GM23248 (cell line): ENCODE results near the gene UIMC1. TPM values are rescaled to one million over a fixed set of nuclear protein-coding genes. Genes with fewer than 3 reads are reported as not detected.

ENCODE experiments used
- DNase-seq: peaks from one replicate; pipeline ENCODE4 v3.0.0-alpha.2; 2015
- H2AFZ ChIP-seq: fragments of 200-600 bp; sonication (generic); 2 replicates; pipeline ENCODE4 v1.6.1; 2016; ENCODE audit warnings: antibody characterized with exemption
- H3F3A ChIP-seq: fragments of 200-600 bp; sonication (generic); 2 replicates; pipeline ENCODE4 v1.6.1; 2016; ENCODE audit warnings: mild to moderate bottlenecking, antibody characterized with exemption, mixed run types; ENCODE audit not compliant: insufficient read depth
- H3K27ac ChIP-seq: fragments of 200-600 bp; sonication (generic); 2 replicates; pipeline ENCODE4 v1.5.1; 2016; ENCODE audit warnings: mild to moderate bottlenecking
- H3K27me3 ChIP-seq: fragments of 200-600 bp; sonication (generic); replicated peaks from 2 replicates; pipeline ENCODE4 v1.6.1; 2016; ENCODE audit warnings: mild to moderate bottlenecking; ENCODE audit not compliant: insufficient read depth
- H3K36me3 ChIP-seq: fragments of 200-600 bp; sonication (generic); 2 replicates; pipeline ENCODE4 v1.6.1; 2016; ENCODE audit warnings: low read depth, mild to moderate bottlenecking
- H3K4me1 ChIP-seq: fragments of 200-600 bp; sonication (generic); 2 replicates; pipeline ENCODE4 v1.6.1; 2016; ENCODE audit warnings: mild to moderate bottlenecking; ENCODE audit not compliant: insufficient read depth
- H3K4me2 ChIP-seq: fragments of 200-600 bp; sonication (generic); one replicate; pipeline ENCODE4 v1.6.1; 2016; ENCODE audit warnings: mild to moderate bottlenecking; ENCODE audit not compliant: unreplicated experiment
- H3K4me3 ChIP-seq: fragments of 200-600 bp; sonication (generic); 2 replicates; pipeline ENCODE4 v1.5.1; 2016; ENCODE audit warnings: mild to moderate bottlenecking
- H3K79me2 ChIP-seq: fragments of 200-600 bp; sonication (generic); 2 replicates; pipeline ENCODE4 v1.6.1; 2016; ENCODE audit warnings: mild to moderate bottlenecking; ENCODE audit not compliant: insufficient read depth
- H3K9ac ChIP-seq: fragments of 200-600 bp; sonication (generic); 2 replicates; pipeline ENCODE4 v1.6.1; 2016; ENCODE audit warnings: mild to moderate bottlenecking
- H3K9me2 ChIP-seq: fragments of 200-600 bp; sonication (generic); 2 replicates; pipeline ENCODE4 v1.6.1; 2016; ENCODE audit warnings: mixed run types, mild to moderate bottlenecking, moderate library complexity; ENCODE audit not compliant: insufficient read depth
- H3K9me3 ChIP-seq: fragments of 200-600 bp; sonication (generic); one replicate; pipeline ENCODE4 v1.6.1; 2017; ENCODE audit warnings: low read depth
- H4K20me1 ChIP-seq: fragments of 200-600 bp; sonication (generic); 2 replicates; pipeline ENCODE4 v1.6.0; 2016; ENCODE audit not compliant: insufficient read depth
- EZH2 ChIP-seq: fragments of 200-600 bp; sonication (generic); IDR thresholded peaks from 2 replicates; pipeline ENCODE4 v1.6.1; 2018; ENCODE audit warnings: antibody characterized with exemption, mild to moderate bottlenecking; ENCODE audit not compliant: insufficient read depth, poor library complexity, severe bottlenecking
- EZH2phosphoT487 ChIP-seq: fragments of 200-600 bp; sonication (generic); IDR thresholded peaks from 2 replicates; pipeline ENCODE4 v1.6.1; 2018; ENCODE audit warnings: antibody characterized with exemption, moderate library complexity, mild to moderate bottlenecking, low read depth; ENCODE audit not compliant: insufficient read depth
- WGBS, 2 experiments: methylation state at CpG; one replicate each; pipeline ENCODE4 v1.1.6; 2015 to 2017; ENCODE audit warnings: low lambda C conversion rate in 2 of 2, low coverage in 1 of 2; ENCODE audit errors: missing lambda C conversion rate in 2 of 2; 5-methylcytosine and 5-hydroxymethylcytosine counted together
- in situ Hi-C: fragments of 300-500 bp; cut with MboI; formaldehyde crosslinking; loops from 2 replicates; pipeline ENCODE4 v1.15.0; 2020
- polyA plus RNA-seq: library from polyadenylated mRNA; unstranded; fragments of >200 nt; fragmentation: Nextera tagmentation; extraction: Ambion mirVana; gene quantifications from 2 replicates; pipeline ENCODE4 v1.2.1, GENCODE V29; 2016
- total RNA-seq: library from RNA; depleted of rRNA; stranded (reverse); fragments of >200 nt; shearing (Covaris generic); gene quantifications from 2 replicates; pipeline ENCODE4 v1.2.3, GENCODE V29; 2014

Gene UIMC1
- total and polyA plus RNA-seq, 2 experiments from 2014 or later = 18.4 to 27.6 TPM

DNA sequence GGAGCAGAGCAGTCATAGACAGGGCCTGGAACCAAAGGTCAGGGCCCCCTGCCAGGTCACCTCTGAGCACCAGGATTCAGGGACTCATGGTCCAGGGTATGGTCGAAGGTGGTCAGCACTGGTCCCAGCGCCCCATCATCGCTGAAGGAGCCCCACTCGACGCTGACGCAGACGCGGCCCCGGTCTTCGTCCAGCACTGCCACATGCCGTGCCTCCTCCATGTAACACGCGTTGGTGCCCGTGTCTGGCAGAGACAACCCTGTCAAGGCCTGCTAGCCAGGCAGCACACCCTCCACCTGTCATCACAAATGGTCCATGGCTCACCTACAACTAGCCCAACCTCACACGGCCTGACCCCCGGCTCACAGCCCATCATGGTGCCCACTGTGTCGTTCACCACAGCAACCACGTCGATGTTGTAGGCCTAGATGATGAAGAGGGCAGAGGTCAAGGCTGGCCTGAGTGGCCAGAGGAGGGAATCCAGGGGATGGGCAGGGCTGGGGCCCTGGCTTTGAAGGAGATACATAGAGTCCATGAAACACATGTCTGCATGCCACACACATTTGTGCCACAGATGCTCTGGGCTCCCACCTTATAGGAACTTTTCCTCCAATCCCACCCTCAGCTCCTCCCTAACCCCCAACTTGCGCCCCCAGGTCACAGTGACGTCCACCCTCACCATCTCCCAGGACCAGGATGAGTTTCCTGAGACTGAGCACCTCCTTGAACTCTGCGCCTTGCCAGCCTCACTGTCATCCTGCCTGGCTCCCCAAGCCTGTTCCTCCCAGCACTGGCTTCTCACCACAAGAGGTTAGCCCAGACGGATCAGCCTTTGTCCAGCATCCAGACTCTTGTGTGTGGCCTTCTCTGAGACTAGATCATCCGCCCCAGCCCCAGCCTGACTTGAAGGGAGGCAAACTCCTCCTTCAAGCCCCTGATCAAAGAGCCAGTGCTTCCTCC lies 117.0 kb downstream of the UIMC1 start:
- no peak for DNase-seq
- H3K36me3 ChIP-seq = no peaks in the 10 kb centered on the region
- H3K9me3 ChIP-seq = no peaks in the 10 kb centered on the region
- no peak overlapping the region for H3K27ac ChIP-seq
- no peaks in the 10 kb centered on the region for H3K4me1 ChIP-seq
- 65 to 70% methylated on average over 23 to 24 of the region's 24 CpGs for WGBS, 2 experiments
- H3K79me2 ChIP-seq = no peaks in the 10 kb centered on the region
- H3K4me2 ChIP-seq = no peak overlapping the region
- no peaks in the 10 kb centered on the region for H3K9me2 ChIP-seq
- in situ Hi-C loops = no loop called here
- no peak overlapping the region for H3K9ac ChIP-seq
- H2AFZ ChIP-seq = no peak overlapping the region
- H3K4me3 ChIP-seq = no peak overlapping the region
- peaks cover 26% of the 10 kb centered on the region for H3K27me3 ChIP-seq
- H4K20me1 ChIP-seq = no peaks in the 10 kb centered on the region
- no peak for TF ChIP-seq EZH2phosphoT487
- TF ChIP-seq EZH2 = no peak
- H3F3A ChIP-seq = no peaks in the 10 kb centered on the region

DNA sequence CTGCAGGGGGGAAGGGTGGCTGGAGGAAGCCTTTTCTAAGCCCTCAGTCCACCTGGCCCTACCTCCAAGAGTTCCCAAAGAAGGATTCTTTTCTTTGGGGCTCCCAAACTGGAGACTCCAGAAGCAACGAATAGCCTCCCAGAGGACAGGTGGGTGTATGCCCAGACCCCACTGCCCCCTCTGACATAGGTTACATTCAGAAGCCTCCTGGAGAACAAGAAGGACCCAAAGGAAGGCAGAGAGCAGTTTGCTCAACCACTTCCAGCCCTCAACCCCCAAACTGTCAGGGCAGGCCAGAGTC lies 117.8 kb downstream of the UIMC1 start:
- no peak overlapping the region for H3K4me3 ChIP-seq
- no peak overlapping the region for H3K4me2 ChIP-seq
- 20 to 33% methylated on average over 1 of the region's 1 CpG for WGBS, 2 experiments
- no peak overlapping the region for H3K27ac ChIP-seq
- no peak overlapping the region for H2AFZ ChIP-seq
- no peaks in the 10 kb centered on the region for H3F3A ChIP-seq
- H3K9ac ChIP-seq = no peak overlapping the region
- no peaks in the 10 kb centered on the region for H3K4me1 ChIP-seq
- no peaks in the 10 kb centered on the region for H3K79me2 ChIP-seq
- TF ChIP-seq EZH2 = no peak
- TF ChIP-seq EZH2phosphoT487 = no peak
- H3K36me3 ChIP-seq = no peaks in the 10 kb centered on the region
- peaks cover 27% of the 10 kb centered on the region for H3K27me3 ChIP-seq
- no peaks in the 10 kb centered on the region for H3K9me3 ChIP-seq
- DNase-seq = no peak
- H4K20me1 ChIP-seq = no peaks in the 10 kb centered on the region
- no peaks in the 10 kb centered on the region for H3K9me2 ChIP-seq
- in situ Hi-C loops = no loop called here

DNA sequence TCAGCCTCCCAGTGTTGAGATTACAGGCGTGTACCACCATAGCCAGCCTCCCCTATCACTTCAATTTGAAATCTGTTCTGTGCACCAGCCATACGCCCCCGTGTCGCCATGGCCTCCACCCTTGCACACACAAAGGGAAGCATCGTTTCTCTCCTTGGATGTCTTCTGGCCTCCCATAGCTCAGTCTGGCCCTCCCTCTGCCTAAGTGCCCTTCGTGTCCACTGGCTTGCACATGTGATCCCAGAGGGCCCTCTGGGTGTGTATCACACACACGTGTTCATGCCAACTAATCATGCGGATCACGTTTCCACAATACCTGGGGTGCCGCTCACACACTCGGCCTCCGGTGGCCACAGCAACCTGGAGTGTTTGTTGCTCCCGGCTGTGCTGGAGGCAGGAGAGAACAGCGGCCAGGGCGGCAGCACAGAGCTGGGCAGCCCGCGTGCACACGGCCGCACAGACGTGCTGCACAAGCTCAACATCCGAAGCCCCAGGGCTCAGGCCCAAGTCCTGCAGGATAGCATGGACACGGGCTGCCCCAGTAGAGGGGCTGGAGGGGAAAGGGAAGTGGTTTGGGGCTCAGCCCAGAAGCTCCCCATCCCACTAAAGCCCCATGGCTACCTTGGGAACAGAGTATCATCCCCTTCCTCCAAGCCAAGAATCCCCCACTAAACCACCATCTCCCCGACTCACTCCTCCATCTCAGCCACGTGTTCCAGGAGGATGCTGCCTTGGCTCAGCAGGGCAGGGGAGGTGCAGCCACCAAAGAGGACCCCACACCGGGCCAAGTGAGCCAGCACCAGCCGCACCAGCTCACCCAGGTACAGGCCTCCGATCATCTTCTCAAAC lies 118.3 kb downstream of the UIMC1 start:
- Histone ChIP-seq H4K20me1 (no peaks in the 10 kb centered on the region), H3K4me2 (no peak overlapping the region), H3K9me3 (no peaks in the 10 kb centered on the region), H3K79me2 (no peaks in the 10 kb centered on the region), H3K9me2 (no peaks in the 10 kb centered on the region), H3K4me1 (no peaks in the 10 kb centered on the region), H3K27me3 (peaks cover 23% of the 10 kb centered on the region), H3K36me3 (no peaks in the 10 kb centered on the region), H3K9ac (no peak overlapping the region), H3F3A (no peaks in the 10 kb centered on the region), H3K27ac (no peak overlapping the region), H3K4me3 (no peak overlapping the region), H2AFZ (no peak overlapping the region)
- 67 to 72% methylated on average over 27 of the region's 27 CpGs for WGBS, 2 experiments
- in situ Hi-C loops = no loop called here
- DNase-seq = no peak
- no peak for TF ChIP-seq EZH2
- TF ChIP-seq EZH2phosphoT487 = no peak

DNA sequence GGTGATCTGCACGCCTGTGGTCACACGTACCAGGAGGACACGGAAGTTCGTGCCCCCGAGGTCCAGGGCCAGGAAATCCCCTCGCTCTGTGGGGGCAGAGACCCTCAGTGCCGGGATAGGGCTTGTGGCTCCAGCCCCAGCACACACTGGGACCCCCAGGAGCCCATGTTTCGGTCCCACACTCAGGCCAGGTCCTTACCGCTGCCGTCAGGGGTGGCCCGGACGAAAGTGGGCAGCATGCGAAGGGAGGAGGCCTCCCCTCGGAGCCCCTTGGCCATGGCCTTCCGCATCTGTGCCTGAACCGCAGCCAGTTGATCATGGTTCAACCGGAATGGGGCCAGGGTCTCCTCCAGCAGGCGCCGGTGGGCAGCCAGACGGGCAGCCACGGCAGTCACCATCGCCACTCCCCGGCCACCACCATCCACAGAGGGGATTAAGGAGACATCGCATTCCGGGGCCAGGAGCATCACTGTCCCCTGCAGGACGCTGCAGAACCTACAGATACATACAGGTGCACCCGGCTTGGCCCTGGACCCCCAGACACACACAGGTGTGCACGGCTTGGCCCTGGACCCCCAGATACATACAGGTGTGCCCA lies 119.2 kb downstream of the UIMC1 start:
- Histone ChIP-seq H3K9me2 (no peaks in the 10 kb centered on the region), H3K4me3 (no peak overlapping the region), H3F3A (no peaks in the 10 kb centered on the region), H2AFZ (no peak overlapping the region), H4K20me1 (no peaks in the 10 kb centered on the region), H3K27me3 (peaks cover 14% of the 10 kb centered on the region), H3K36me3 (no peaks in the 10 kb centered on the region), H3K4me1 (no peaks in the 10 kb centered on the region), H3K9ac (no peak overlapping the region), H3K79me2 (no peaks in the 10 kb centered on the region), H3K27ac (no peak overlapping the region), H3K4me2 (no peak overlapping the region), H3K9me3 (no peaks in the 10 kb centered on the region)
- in situ Hi-C loops = no loop called here
- no peak for DNase-seq
- TF ChIP-seq EZH2 (no peak), EZH2phosphoT487 (no peak)
- WGBS, 2 experiments = 60 to 67% methylated on average over 27 to 28 of the region's 28 CpGs
